ENCODE measurements around the gene CYTH4. TPM values are rescaled to one million over a fixed set of nuclear protein-coding genes. Genes with fewer than 3 reads are reported as not detected.
A peak's percentile ranks its signal among the peaks of the same experiment; 100 is the strongest.

The CYTH4 gene
- total RNA-seq, 2 donors from 2014 or later: 1.5 to 5.9 TPM

- peaks cover 0 to 7% of the 10 kb centered on the region in 2 donors for H3K4me1 ChIP-seq
- no peak for TF ChIP-seq CTCF (IDR thresholded peaks at IDR 0.05)
Observed at GRCh38 chr22:37242395-37242918, 39.9 kb upstream of the CYTH4 start.

GRCh38 chr22:37243402-37244113, 38.8 kb upstream of the CYTH4 start:
- TF ChIP-seq CTCF (IDR thresholded peaks at IDR 0.05): no peak
- peak overlapping the region in 1 of 2 donors; percentile 24 for H3K4me3 ChIP-seq
- H3K27ac ChIP-seq: no peak overlapping the region

More at GRCh38 chr22:37242395-37242918, 39.9 kb upstream of the CYTH4 start:
- H3K27me3 ChIP-seq: peaks cover 5 to 7% of the 10 kb centered on the region in 2 donors
- peak; percentile 70 for DNase-seq (ENCODE audit: low spot score)
- no peaks in the 10 kb centered on the region for H3K36me3 ChIP-seq
- H3K4me3 ChIP-seq: no peak overlapping the region
- H3K27ac ChIP-seq: no peak overlapping the region
- H3K9me3 ChIP-seq: no peaks in the 10 kb centered on the region

GRCh38 chr22:37244114-37244921, 38.0 kb upstream of the CYTH4 start, which contains the start of gene RAC2:
RAC2 (minus strand) TSS chr22:37244269; CDS start chr22:37244148, 121 bp downstream.
- no peak for TF ChIP-seq CTCF (IDR thresholded peaks at IDR 0.05)
- Histone ChIP-seq H3K4me3 (peak within 1 kb of the TSS in 1 of 2 donors; percentile 24), H3K27ac (no peak within 1 kb of the TSS), H3K9me3 (no peaks in the 10 kb centered on the region), H3K36me3 (no peaks in the 10 kb centered on the region), H3K4me1 (peaks cover 0 to 7% of the 10 kb centered on the region in 2 donors), H3K27me3 (peaks cover 5 to 7% of the 10 kb centered on the region in 2 donors)
- peak; percentile 63 for DNase-seq (ENCODE audit: low spot score)

More at GRCh38 chr22:37243402-37244113, 38.8 kb upstream of the CYTH4 start:
- H3K4me1 ChIP-seq: peaks cover 0 to 7% of the 10 kb centered on the region in 2 donors
- no peaks in the 10 kb centered on the region for H3K9me3 ChIP-seq
- no peak for DNase-seq (ENCODE audit: low spot score)
- peaks cover 5 to 7% of the 10 kb centered on the region in 2 donors for H3K27me3 ChIP-seq
- no peaks in the 10 kb centered on the region for H3K36me3 ChIP-seq

GRCh38 chr22:37244922-37245722, 37.2 kb upstream of the CYTH4 start:
- Histone ChIP-seq H3K9me3 (no peaks in the 10 kb centered on the region), H3K27ac (no peak overlapping the region), H3K36me3 (no peaks in the 10 kb centered on the region), H3K4me3 (no peak overlapping the region), H3K4me1 (peaks cover 0 to 7% of the 10 kb centered on the region in 2 donors), H3K27me3 (peaks cover 5 to 7% of the 10 kb centered on the region in 2 donors)
- TF ChIP-seq CTCF (IDR thresholded peaks at IDR 0.05): no peak
- DNase-seq (ENCODE audit: low spot score): no peak

- H3K4me1 ChIP-seq: peaks cover 0 to 7% of the 10 kb centered on the region in 2 donors
- H3K4me3 ChIP-seq: no peak overlapping the region
- no peak for TF ChIP-seq CTCF (IDR thresholded peaks at IDR 0.05)
- H3K36me3 ChIP-seq: no peaks in the 10 kb centered on the region
- H3K9me3 ChIP-seq: no peaks in the 10 kb centered on the region
- DNase-seq (ENCODE audit: low spot score): no peak
- H3K27me3 ChIP-seq: peaks cover 5 to 7% of the 10 kb centered on the region in 2 donors
- H3K27ac ChIP-seq: no peak overlapping the region
Observed at GRCh38 chr22:37245740-37246139, 36.6 kb upstream of the CYTH4 start.

All from right atrium auricular region (tissue), 2 donors.